GM11168 (cell line): ENCODE data around the gene MPPED1.

Experiments used
- in situ Hi-C: fragments of 300-500 bp; cut with MboI; formaldehyde crosslinking; loops from one replicate; pipeline ENCODE4 v1.12.0; 2022; ENCODE audit warnings: low sequenced_read_pairs; ENCODE audit not compliant: unreplicated experiment

Gene MPPED1

GRCh38 chr22:43533156-43533530 lies 121.3 kb downstream of the MPPED1 start:
- in situ Hi-C loops, result no loop called here

GRCh38 chr22:43533656-43534428 lies 122.0 kb downstream of the MPPED1 start:
- in situ Hi-C loops, result no loop called here

DNA sequence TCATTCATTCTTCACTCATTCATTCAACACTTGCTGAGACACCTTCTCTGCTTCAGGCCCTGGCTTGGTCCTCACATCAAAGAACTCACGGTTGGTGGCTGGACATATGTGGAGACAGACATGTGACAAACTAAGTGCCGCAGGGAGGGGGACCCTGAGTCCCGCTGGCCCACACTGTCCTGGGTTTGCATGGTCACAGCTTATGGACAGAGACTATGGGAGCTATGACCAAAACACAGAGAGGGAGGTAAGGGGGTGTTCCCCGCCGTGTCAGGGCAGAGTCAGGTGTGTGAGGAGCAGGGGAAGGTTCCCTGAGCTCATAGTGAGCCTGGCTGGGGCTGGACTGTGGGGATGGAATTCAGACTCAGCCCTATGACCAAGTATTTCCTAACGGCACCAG lies 123.1 kb downstream of the MPPED1 start:
- in situ Hi-C loops, result no loop called here

DNA sequence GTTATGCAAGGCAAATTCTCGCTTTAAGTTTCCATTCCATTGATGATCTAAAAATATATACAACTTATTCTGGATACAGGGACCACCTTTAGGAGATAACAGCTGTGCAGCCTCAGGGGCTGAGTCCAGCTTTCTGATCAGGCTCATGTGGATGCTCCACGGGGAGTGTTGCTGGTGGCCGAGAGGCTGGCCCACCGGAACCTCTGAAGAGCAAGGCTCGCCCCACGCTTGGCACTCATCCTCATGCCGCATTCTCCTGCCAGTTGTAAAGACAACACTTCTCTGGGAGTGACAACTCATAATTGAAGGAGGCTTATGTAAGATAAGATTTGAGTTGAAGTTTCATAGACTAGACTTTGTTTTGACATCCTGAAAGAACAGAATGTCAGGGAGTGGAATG lies 123.5 kb downstream of the MPPED1 start:
- in situ Hi-C loops, result no loop called here

DNA sequence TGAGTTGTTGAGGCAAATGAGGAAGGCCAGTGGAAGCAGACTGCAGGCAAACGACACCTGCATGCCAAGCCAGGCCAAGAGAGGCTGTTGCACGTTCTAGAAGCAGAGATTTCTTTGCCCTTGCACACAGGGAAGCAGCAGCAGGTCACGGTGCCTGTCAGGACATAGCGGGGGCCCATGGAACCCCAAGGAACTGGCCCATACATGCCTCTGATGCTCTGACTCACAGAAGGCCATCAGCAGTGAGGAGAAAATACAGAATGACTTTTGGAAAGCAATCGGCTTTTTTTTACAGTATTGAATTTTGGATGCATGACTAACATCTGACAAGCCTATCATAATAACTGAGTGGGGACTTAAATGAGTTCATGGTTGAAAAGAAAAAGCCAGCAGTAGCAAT lies 123.9 kb downstream of the MPPED1 start:
- in situ Hi-C loops, result no loop called here

DNA sequence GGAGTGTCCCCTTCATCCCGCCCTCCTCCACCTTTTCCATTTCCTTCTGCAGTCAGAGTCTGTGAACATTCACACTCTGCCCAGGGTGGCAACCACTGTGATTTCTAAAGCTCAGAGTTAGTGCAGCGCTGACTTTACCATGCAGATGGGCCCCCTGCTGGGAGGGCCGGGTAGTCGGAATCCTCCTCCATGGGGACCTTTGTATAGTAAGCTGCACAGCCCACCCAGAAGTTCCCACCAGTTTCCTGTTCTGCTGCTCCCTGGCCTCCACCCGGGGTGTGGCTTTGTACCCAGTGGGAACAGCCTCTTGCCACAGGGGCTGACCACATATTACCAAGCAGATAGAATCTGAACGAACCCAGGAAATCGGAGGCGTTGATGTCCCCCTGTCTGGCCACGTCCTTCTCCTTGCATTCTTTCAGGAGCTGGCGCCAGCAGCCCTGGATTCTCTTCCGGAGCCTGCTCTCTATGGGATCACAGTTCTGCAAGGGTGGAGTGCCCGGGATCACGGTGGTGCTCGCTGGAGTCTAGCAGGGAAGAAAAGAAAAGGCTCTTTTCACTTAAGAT lies 125.3 kb downstream of the MPPED1 start:
- in situ Hi-C loops, result no loop called here

- in situ Hi-C loops, result no loop called here
Measured at GRCh38 chr22:43539572-43540528, 128.0 kb downstream of the MPPED1 start.

GRCh38 chr22:43540529-43540923 lies 128.7 kb downstream of the MPPED1 start:
- in situ Hi-C loops, result no loop called here

GRCh38 chr22:43541022-43541421 lies 129.2 kb downstream of the MPPED1 start:
- in situ Hi-C loops, result no loop called here

- in situ Hi-C loops, result no loop called here
Measured at GRCh38 chr22:43541462-43542407, 129.9 kb downstream of the MPPED1 start.

DNA sequence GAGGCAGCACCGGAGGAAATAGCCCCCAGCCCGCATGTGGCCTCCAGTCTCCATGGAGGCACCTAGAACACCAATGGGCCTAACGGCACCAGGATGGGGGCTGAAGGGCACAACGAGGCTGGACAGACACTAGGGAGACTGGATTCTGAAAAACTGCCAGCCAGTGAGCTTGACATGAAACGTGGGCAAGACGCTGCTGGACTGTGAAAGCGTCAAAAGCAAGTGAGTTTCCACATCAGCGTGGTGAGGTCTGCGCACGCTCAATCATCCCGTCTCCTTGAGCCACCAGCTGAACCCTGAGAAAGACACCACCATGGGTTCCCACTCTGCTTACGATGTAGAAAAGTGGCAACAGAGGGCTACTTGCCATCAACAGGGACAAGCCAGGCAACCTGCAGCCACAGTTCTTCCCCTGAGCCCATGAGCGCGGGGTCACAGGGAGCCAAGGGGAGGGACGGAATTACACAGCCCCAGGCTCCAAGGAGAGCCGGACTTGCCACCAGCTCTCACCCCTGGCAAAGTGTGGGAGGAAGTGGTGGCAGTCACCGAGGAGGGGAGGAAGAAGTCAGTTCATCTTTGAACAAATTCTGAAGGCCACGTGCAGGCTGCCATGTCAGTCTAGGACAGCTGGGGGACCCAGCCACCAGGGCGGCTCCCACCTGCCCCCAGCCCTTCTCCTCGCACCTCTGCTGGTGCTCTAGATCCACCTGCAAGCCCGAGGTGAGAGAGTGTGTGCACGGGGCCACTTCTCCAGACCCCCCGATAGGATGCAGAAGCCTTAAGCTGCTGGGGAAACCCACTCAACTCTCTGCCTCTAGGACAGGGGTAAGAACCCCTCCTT lies 131.1 kb downstream of the MPPED1 start:
- in situ Hi-C loops, result no loop called here

GRCh38 chr22:43543522-43544288 lies 131.9 kb downstream of the MPPED1 start:
- in situ Hi-C loops, result no loop called here

- in situ Hi-C loops, result no loop called here
Measured at GRCh38 chr22:43544289-43544673, 132.5 kb downstream of the MPPED1 start.

DNA sequence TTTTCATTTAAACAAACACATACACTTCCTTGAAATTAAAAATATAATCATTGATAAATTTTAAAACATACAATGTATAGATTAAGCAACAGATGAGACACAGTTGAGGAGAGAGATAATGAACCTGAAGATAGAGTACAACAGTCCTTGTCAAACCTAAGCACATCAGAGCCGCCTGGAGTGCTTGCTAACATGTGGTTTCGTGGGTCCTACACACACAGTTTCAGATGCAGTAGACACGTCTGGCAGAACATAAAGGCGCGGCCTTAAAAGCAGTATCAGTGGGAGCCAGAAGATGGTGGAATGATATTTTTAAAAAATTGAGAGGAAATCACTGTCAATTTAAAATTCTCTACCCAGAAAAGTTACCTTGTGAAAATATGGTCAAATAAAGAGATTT lies 134.4 kb downstream of the MPPED1 start:
- in situ Hi-C loops, result no loop called here

DNA sequence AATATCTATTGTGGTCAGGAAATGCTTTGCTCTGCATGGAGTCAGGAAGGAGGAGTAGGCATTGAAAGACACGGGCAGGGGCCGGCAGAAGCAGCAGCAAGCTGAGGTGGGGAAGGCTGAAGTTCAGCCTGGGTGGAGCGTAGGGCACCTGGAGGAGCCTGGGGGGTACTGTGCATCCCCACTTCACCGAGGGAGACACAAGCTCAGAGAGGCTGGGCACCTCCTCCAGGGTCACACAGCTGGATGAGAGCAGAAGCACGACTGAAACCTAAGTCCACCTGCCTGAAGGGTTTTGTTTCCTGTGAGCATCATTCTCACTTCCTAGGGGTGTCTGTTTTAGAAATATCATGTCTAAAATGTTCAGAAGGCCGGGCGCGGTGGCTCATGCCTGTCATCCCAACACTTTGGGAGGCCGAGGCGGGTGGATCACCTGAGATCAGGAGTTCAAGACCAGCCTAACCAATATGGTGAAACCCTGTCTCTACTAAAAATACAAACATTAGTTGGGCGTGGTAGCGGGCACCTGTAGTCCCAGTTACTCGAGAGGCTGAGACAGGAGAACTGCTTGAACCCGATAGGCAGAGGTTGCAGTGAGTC lies 138.3 kb downstream of the MPPED1 start:
- in situ Hi-C loops, result no loop called here

DNA sequence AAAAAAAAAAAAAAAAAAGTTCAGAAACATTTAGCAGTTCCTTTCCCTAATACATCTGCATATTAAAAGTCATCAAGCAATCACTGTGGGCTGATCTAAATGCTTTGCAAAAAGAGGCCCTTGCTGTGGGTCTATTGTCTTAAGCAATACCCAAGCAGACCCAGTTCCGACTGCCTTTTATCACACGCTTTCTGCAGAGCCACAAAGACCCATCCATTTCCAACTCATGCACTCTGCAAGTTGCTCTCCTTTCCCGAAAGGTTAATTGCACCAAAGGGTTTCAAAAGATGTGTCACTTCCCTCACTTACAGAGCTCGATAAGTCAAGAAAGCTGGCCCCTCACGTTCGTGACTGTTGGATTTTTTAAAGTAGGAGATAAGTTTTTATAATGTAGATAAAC lies 138.9 kb downstream of the MPPED1 start:
- in situ Hi-C loops, result no loop called here

DNA sequence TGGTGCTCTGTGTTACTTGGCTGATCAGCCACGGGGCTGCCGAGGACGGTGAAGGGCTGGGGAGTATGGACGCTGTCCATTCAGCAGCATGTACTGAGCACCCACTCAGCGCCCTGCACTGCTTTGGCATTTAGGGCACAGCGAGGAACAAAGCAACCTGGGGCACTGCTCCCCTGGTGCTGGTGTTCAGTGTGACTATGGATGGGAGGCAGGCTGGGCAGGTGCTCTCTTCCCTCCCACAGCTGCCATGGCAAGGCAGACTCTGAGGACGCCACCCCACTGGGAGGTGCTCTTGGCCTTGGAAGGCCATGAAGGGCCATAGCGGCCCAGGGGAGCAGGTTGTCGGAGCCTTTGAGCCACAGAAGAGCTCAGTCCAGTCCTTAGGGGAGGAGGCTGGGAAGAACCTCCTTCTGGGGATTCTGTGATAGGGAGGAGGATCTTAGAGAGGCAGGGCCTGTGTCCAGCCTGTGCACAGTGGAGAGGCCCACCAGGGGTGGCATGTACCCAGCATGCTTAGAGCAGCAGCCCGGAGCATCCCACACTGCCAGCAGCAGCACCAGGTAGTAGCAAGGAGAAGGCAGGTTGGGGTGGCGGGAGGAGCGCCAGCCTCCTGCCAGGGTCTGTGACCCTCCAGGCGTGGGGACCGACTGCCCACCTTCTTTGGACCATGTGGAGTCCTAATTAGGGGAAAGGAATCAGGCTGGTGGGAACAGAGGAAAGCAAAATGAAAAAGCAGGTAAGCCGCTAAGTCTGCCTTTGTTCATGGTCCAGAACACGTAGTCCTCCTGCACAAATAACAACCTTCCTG lies 141.8 kb downstream of the MPPED1 start:
- in situ Hi-C loops, result no loop called here
